Ishikawa (cell line): ENCODE data around the gene HCRTR2.

Source experiments
- CREB1 ChIP-seq: IDR thresholded peaks from 2 replicates; pipeline ENCODE4 v1.6.1; 2012; ENCODE audit warnings: low read depth
- EGR1 ChIP-seq: IDR thresholded peaks from 2 replicates; pipeline ENCODE4 v1.6.1; 2012
- EP300 ChIP-seq: IDR thresholded peaks from 2 replicates; pipeline ENCODE4 v1.6.1; 2012; ENCODE audit warnings: borderline replicate concordance
- FOXM1 ChIP-seq: IDR thresholded peaks from 2 replicates; pipeline ENCODE4 v1.6.1; 2012; ENCODE audit warnings: low read depth, borderline replicate concordance
- NFIC ChIP-seq: IDR thresholded peaks from 2 replicates; pipeline ENCODE4 v1.6.1; 2012
- RAD21 ChIP-seq: IDR thresholded peaks from 2 replicates; pipeline ENCODE4 v1.6.1; 2012; ENCODE audit warnings: low read depth
- REST ChIP-seq: IDR thresholded peaks from 2 replicates; pipeline ENCODE4 v1.6.1; 2012; ENCODE audit warnings: low read depth, mild to moderate bottlenecking
- TAF1 ChIP-seq: IDR thresholded peaks from 2 replicates; pipeline ENCODE4 v1.6.1; 2012; ENCODE audit warnings: low read depth, mild to moderate bottlenecking
- USF1 ChIP-seq: IDR thresholded peaks from 2 replicates; pipeline ENCODE4 v1.6.1; 2012
- YY1 ChIP-seq: IDR thresholded peaks from 2 replicates; pipeline ENCODE4 v1.6.1; 2012; ENCODE audit warnings: low read depth
- ZBTB7A ChIP-seq: IDR thresholded peaks from 2 replicates; pipeline ENCODE4 v1.6.1; 2012; ENCODE audit warnings: low read depth
- TF ChIP-seq, protein P1 (sequence below): IDR thresholded peaks from 2 replicates; pipeline ENCODE4 v1.6.1; 2012

DNA sequence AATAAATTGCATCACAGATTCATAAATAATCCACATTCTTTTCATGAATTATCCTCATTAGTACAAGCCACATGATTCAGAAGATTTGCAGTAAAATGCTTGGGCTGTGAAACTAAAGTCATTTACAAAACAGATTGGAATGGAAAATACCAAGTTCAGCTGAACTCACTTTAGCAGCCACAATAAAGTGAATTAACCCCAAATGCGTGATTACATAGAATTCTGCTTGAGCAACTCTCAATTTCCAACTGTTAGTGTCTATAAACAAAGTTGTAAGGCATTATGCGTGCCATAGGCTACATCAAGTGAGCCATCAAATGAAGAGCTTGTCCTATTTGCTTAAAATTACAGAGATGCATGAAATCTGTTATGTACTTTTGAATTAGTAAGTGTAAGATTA lies 92.6 kb downstream of the HCRTR2 start:
- TF ChIP-seq FOXM1: no peak
- TF ChIP-seq EGR1: no peak
- TF ChIP-seq EP300: no peak
- no peak for TF ChIP-seq REST
- no peak for TF ChIP-seq CREB1
- no peak for TF ChIP-seq RAD21
- TF ChIP-seq USF1: no peak
- no peak for TF ChIP-seq TAF1
- no peak for TF ChIP-seq NFIC
- no peak for TF ChIP-seq ZBTB7A
- TF ChIP-seq, protein P1, sequence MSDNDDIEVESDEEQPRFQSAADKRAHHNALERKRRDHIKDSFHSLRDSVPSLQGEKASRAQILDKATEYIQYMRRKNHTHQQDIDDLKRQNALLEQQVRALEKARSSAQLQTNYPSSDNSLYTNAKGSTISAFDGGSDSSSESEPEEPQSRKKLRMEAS: no peak
- no peak for TF ChIP-seq YY1
